Testis (tissue), 2 donors: Measurements from ENCODE around the gene FKBP2.

Experiments
- CTCF ChIP-seq, 3 experiments: fragments of 450-650 bp in 2 of 3; fragments of 200-600 bp in 1 of 3; sonication (generic) in 1 of 3; IDR thresholded peaks; one replicate each; pipeline ENCODE4 v1.5.1; 2016 to 2019; ENCODE audit warnings: antibody characterized with exemption in 3 of 3, mild to moderate bottlenecking in 2 of 3, moderate library complexity in 1 of 3
- POLR2A ChIP-seq: fragments of 450-650 bp; IDR thresholded peaks from one replicate; pipeline ENCODE4 v1.6.1; 2017; ENCODE audit warnings: antibody characterized with exemption, mild to moderate bottlenecking, moderate library complexity

GRCh38 chr11:64227405-64227956 is 13.4 kb upstream of the FKBP2 start:
- TF ChIP-seq CTCF (IDR thresholded peaks at IDR 0.05), result no peak
- TF ChIP-seq POLR2A, result no peak
